ENCODE data around the gene PKIG.

Gene PKIG

GRCh38 chr20:44614525-44614924, 32.1 kb downstream of the PKIG start:
- no peaks in the 10 kb centered on the region for H3K9me3 Mint-ChIP-seq
- H3K36me3 Mint-ChIP-seq (ENCODE audit: low read depth) = peaks cover 28% of the 10 kb centered on the region
- H3K27ac Mint-ChIP-seq = no peak overlapping the region
- H3K27me3 Mint-ChIP-seq (ENCODE audit: low read depth) = no peaks in the 10 kb centered on the region
- H3K4me3 Mint-ChIP-seq = no peak overlapping the region
- H3K4me1 Mint-ChIP-seq (ENCODE audit: low read depth) = peaks cover 41% of the 10 kb centered on the region

GRCh38 chr20:44615169-44615791, 32.9 kb downstream of the PKIG start:
- H3K4me1 Mint-ChIP-seq (ENCODE audit: low read depth) = peaks cover 38% of the 10 kb centered on the region
- peaks cover 35% of the 10 kb centered on the region for H3K36me3 Mint-ChIP-seq (ENCODE audit: low read depth)
- peak overlapping the region; percentile 74 for H3K27ac Mint-ChIP-seq
- H3K27me3 Mint-ChIP-seq (ENCODE audit: low read depth) = no peaks in the 10 kb centered on the region
- H3K9me3 Mint-ChIP-seq = no peaks in the 10 kb centered on the region
- no peak overlapping the region for H3K4me3 Mint-ChIP-seq

GRCh38 chr20:44615876-44616603, 33.7 kb downstream of the PKIG start:
- Mint-ChIP-seq H3K27ac (peak overlapping the region; percentile 75), H3K36me3 (ENCODE audit: low read depth) (peaks cover 41% of the 10 kb centered on the region), H3K27me3 (ENCODE audit: low read depth) (no peaks in the 10 kb centered on the region), H3K9me3 (no peaks in the 10 kb centered on the region), H3K4me1 (ENCODE audit: low read depth) (peaks cover 33% of the 10 kb centered on the region), H3K4me3 (no peak overlapping the region)

DNA sequence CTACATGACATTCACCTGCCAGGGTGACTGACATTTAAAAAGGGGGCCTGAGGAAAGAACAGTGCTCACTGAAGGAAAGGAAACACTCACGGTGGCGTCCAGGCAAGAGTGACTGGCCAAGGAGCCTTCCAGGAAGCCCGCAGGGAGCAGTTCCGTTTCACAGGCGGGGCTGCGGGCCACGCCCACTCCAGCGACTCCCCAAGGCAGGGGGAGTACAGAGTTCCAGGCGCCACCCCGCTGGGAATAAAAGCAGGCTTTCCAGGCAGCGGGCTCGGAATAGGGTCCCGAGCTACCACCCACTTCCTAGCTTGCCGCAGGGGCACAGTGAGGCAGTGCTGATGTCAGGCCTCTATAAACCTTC, 34.2 kb downstream of the PKIG start:
- Mint-ChIP-seq H3K9me3 (no peaks in the 10 kb centered on the region), H3K27ac (peak overlapping the region; percentile 11), H3K4me3 (no peak overlapping the region), H3K36me3 (ENCODE audit: low read depth) (peaks cover 45% of the 10 kb centered on the region), H3K27me3 (ENCODE audit: low read depth) (no peaks in the 10 kb centered on the region), H3K4me1 (ENCODE audit: low read depth) (peaks cover 31% of the 10 kb centered on the region)

DNA sequence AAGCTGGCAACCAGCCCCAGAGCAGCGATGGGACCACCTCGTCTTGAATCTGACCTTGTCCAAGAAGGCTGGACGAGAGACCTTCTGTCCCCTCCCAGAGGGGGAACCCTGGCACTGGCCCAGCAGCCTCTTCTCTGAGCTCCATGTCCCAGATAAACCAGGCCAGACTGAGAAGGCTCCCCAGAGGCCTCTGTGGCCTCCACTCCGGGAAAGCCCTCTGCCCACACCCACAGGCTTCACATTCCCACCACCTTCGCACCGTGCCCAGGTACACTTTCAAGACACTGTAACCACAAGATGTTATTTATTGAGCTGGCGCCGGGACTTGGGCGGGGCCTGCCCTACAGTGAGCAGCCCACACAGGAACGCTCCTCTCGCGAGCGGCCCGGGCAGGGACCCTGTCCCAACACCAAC, 35.9 kb downstream of the PKIG start:
- H3K4me1 Mint-ChIP-seq (ENCODE audit: low read depth) = peaks cover 28% of the 10 kb centered on the region
- no peaks in the 10 kb centered on the region for H3K27me3 Mint-ChIP-seq (ENCODE audit: low read depth)
- H3K4me3 Mint-ChIP-seq = no peak overlapping the region
- H3K36me3 Mint-ChIP-seq (ENCODE audit: low read depth) = peaks cover 62% of the 10 kb centered on the region
- peaks cover 4% of the 10 kb centered on the region for H3K9me3 Mint-ChIP-seq
- H3K27ac Mint-ChIP-seq = peak overlapping the region; percentile 41

- peaks cover 9% of the 10 kb centered on the region for H3K9me3 Mint-ChIP-seq
- no peak overlapping the region for H3K4me3 Mint-ChIP-seq
- H3K36me3 Mint-ChIP-seq (ENCODE audit: low read depth) = peaks cover 65% of the 10 kb centered on the region
- H3K4me1 Mint-ChIP-seq (ENCODE audit: low read depth) = peaks cover 28% of the 10 kb centered on the region
- no peaks in the 10 kb centered on the region for H3K27me3 Mint-ChIP-seq (ENCODE audit: low read depth)
- H3K27ac Mint-ChIP-seq = peak overlapping the region; percentile 9
Measured at GRCh38 chr20:44619294-44619693, 36.9 kb downstream of the PKIG start.

- peaks cover 69% of the 10 kb centered on the region for H3K36me3 Mint-ChIP-seq (ENCODE audit: low read depth)
Measured at GRCh38 chr20:44620030-44620429, 37.7 kb downstream of the PKIG start.

DNA sequence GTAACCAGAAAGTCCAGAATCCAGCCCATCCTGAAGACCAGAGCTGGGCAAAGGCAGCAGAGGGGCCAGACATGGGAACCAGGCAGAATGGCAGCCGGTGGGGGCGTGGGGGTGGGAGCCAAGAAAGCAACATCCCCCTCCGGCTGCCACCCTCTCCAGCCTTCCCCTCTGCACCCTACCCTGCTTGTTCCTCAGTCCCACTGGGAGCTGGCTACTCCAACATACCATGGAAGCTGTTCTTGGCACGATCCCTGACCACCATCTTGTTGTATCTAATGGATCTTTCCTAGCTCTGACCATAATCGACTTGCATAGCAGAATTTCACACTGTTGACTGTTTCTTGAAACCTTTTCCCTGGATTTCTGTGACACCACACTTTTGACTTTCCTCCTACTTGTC, 38.9 kb downstream of the PKIG start:
- Mint-ChIP-seq H3K27ac (no peak overlapping the region), H3K36me3 (ENCODE audit: low read depth) (peaks cover 64% of the 10 kb centered on the region), H3K9me3 (peaks cover 9% of the 10 kb centered on the region)

More at GRCh38 chr20:44620030-44620429, 37.7 kb downstream of the PKIG start:
- Mint-ChIP-seq H3K27me3 (ENCODE audit: low read depth) (no peaks in the 10 kb centered on the region), H3K27ac (no peak overlapping the region), H3K9me3 (peaks cover 9% of the 10 kb centered on the region), H3K4me1 (ENCODE audit: low read depth) (peaks cover 29% of the 10 kb centered on the region), H3K4me3 (no peak overlapping the region)

DNA sequence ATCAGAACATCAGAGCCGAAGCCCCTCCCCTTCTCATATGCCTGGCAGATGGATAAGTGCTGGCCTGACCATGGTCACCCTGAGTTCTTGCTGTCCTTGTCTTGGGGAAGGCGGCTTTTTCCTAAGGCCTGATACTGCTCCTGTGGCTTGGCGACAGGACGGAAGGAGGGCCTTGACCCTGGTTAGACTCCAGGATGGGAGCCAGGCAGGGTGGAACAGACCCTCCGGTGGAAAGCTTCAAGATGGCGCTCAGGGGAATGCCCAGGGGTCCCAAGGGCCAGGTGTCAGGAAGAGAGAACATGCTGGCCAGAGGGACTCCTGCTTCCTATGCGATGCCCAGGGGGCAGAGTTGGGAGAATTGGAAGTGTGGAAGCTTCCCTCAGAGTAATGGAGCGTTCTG, 39.6 kb downstream of the PKIG start:
- Mint-ChIP-seq H3K27ac (no peak overlapping the region), H3K9me3 (peaks cover 9% of the 10 kb centered on the region), H3K4me3 (no peak overlapping the region), H3K4me1 (ENCODE audit: low read depth) (peaks cover 18% of the 10 kb centered on the region), H3K36me3 (ENCODE audit: low read depth) (peaks cover 69% of the 10 kb centered on the region), H3K27me3 (ENCODE audit: low read depth) (no peaks in the 10 kb centered on the region)

More for the DNA sequence above, 38.9 kb downstream of the PKIG start:
- Mint-ChIP-seq H3K4me3 (no peak overlapping the region), H3K27me3 (ENCODE audit: low read depth) (no peaks in the 10 kb centered on the region), H3K4me1 (ENCODE audit: low read depth) (peaks cover 16% of the 10 kb centered on the region)

DNA sequence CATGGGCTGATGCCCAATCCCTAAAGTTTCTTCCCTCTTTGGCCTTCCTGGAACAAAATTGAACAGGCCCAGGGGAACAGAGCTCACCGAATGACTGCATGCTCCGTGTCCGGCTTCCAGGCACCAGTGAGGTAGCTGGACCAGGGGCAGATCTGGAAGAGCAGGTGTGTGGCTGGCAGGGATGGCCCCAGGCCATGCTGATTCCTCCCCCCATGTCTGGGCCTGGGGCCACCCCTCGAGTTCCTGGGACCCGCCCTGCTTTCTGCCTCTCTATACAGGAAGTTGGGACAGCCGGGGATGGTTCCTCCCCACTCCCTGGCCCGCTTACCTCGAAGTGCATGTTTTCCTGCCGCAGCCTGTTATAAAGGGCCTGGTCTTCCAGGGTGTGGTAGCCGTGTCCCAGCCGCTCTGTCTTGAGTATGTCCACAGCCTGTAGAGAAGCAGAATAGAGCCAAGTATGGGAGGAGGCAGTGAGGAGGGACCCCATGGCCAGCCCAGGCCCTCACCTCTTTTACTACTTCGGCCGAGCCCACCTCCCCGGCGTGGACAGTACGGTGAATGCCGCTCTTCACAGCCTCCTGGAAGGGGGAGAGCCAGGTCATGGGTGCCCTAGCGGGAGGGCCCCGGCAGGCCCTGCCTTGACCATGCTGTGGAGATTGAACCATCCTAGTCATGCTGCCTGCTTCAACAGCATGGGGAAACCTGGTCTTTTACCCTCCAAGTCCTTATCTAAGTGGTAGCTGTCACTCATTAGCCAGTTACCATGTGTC, 40.3 kb downstream of the PKIG start:
- H3K27ac Mint-ChIP-seq = no peak overlapping the region
- no peaks in the 10 kb centered on the region for H3K27me3 Mint-ChIP-seq (ENCODE audit: low read depth)
- no peak overlapping the region for H3K4me3 Mint-ChIP-seq
- H3K36me3 Mint-ChIP-seq (ENCODE audit: low read depth) = peaks cover 76% of the 10 kb centered on the region
- peaks cover 9% of the 10 kb centered on the region for H3K9me3 Mint-ChIP-seq
- H3K4me1 Mint-ChIP-seq (ENCODE audit: low read depth) = peaks cover 19% of the 10 kb centered on the region

DNA sequence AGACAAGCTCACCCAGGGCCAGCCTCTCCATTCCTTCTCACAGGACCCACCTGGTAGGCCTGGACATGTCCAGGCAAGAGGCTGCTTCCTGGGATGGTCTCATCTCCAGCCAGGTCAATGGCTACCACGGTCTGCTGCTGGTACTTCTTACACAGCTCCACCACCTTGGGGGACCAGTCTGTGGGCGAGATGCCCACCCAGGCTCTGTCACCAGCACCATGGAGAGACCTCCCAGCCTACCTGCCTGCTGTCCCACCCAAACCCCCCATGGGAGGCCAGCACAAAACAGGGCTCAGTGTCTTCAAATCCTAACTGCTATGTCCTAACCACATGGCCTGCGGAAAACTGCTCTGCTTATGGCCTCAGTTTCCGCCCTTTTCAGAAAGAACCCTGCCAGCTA, 41.8 kb downstream of the PKIG start:
- no peak overlapping the region for H3K4me3 Mint-ChIP-seq
- H3K27ac Mint-ChIP-seq = no peak overlapping the region
- H3K4me1 Mint-ChIP-seq (ENCODE audit: low read depth) = peaks cover 10% of the 10 kb centered on the region
- peaks cover 9% of the 10 kb centered on the region for H3K9me3 Mint-ChIP-seq
- peaks cover 74% of the 10 kb centered on the region for H3K36me3 Mint-ChIP-seq (ENCODE audit: low read depth)
- H3K27me3 Mint-ChIP-seq (ENCODE audit: low read depth) = no peaks in the 10 kb centered on the region

GRCh38 chr20:44624743-44625271, 42.4 kb downstream of the PKIG start:
- Mint-ChIP-seq H3K4me3 (no peak overlapping the region), H3K4me1 (ENCODE audit: low read depth) (peaks cover 6% of the 10 kb centered on the region), H3K36me3 (ENCODE audit: low read depth) (peaks cover 67% of the 10 kb centered on the region), H3K9me3 (peaks cover 9% of the 10 kb centered on the region), H3K27me3 (ENCODE audit: low read depth) (no peaks in the 10 kb centered on the region), H3K27ac (peak overlapping the region; percentile 68)

DNA sequence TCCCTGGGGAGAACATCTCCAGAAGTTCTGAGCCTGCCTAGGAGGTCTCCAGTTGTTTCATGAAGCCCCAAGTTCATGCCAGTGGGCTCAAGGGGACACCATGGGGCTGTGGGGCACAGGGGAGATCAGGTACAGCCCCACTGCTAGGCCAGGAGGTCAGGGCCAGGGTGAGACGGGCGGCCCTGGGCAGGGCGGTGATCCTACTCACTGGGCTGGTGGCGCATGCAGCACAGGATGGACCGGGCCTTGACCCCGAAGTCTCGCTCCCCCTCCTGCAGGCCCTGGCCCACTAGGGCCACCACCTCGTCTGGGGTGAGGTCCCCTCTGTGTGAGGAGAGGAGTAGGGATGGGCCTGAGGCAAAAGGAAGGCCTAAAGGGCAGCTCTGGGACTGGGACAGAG, 43.0 kb downstream of the PKIG start:
- peaks cover 9% of the 10 kb centered on the region for H3K9me3 Mint-ChIP-seq
- H3K4me1 Mint-ChIP-seq (ENCODE audit: low read depth) = peaks cover 6% of the 10 kb centered on the region
- peak overlapping the region; percentile 68 for H3K27ac Mint-ChIP-seq
- peaks cover 64% of the 10 kb centered on the region for H3K36me3 Mint-ChIP-seq (ENCODE audit: low read depth)
- H3K4me3 Mint-ChIP-seq = no peak overlapping the region
- H3K27me3 Mint-ChIP-seq (ENCODE audit: low read depth) = no peaks in the 10 kb centered on the region

DNA sequence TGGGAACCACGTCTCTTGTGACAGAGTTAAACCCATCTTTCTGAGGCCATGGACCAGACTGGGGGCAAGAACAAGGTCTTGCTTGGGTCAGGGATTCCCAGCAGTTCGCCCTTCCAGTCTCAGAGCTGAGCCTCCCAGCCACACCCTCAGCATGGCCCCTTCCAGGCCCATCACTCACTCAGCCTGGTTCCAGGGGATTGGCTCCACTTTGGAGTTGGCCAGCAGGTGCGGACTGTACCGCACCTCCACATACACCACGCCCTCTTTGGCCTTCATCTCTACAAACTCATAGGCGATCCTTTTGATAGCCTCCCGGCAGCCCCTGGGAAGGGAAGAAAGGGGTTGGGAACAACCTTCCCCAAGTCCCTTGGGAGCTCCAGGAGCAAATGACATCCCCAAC, 43.9 kb downstream of the PKIG start:
- Mint-ChIP-seq H3K4me1 (ENCODE audit: low read depth) (peaks cover 6% of the 10 kb centered on the region), H3K27me3 (ENCODE audit: low read depth) (no peaks in the 10 kb centered on the region), H3K36me3 (ENCODE audit: low read depth) (peaks cover 59% of the 10 kb centered on the region), H3K4me3 (no peak overlapping the region), H3K27ac (peak overlapping the region; percentile 11), H3K9me3 (peaks cover 9% of the 10 kb centered on the region)
